ENCODE data around the gene PHKA1. TPM values are rescaled to one million over a fixed set of nuclear protein-coding genes. Genes with fewer than 3 reads are reported as not detected.

The PHKA1 gene
- total RNA-seq, 4 donors from 2014 or later = 1.8 to 4.6 (median 2.4) TPM

DNA sequence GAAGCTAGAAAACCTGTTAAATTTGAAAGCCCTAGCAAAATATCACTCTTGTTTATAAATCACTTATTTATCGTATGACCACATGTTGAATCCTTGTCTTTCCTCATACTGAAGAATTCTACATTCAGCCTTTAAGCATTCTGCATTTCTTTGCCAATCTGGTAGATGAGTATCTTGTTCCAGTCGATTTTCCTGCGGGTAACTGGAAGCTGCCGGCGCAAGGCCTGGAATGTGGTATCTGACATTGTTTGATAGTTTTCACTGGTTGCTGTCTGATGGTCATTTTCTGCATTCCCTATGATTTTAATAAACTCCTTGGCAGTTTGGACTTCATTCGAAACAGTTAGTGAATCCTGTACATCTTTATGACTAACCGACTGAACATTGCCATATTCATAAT is 13.7 kb upstream of the PHKA1 start:
- Histone ChIP-seq H3K9me3 (no peaks in the 10 kb centered on the region), H3K27ac (no peak overlapping the region), H3K27me3 (no peaks in the 10 kb centered on the region), H3K36me3 (no peaks in the 10 kb centered on the region), H3K4me1 (no peaks in the 10 kb centered on the region), H3K4me3 (no peak overlapping the region)
- 87 to 94% methylated on average over 5 to 7 of the region's 7 CpGs for WGBS, 2 donors (ENCODE audit: low coverage in 1 of 2)
- in situ Hi-C loops (cut with MboI; ENCODE audit: low pct_ligation_motif_present in 1 of 4, low pct_unique_long_range_greater_than_20kb in 1 of 4, low sequenced_read_pairs in 3 of 4) = no loop called here
- TF ChIP-seq EP300 (IDR thresholded peaks at IDR 0.05; ENCODE audit: low read depth) (no peak), POLR2AphosphoS5 (IDR thresholded peaks at IDR 0.05) (no peak), CTCF (IDR thresholded peaks at IDR 0.05) (no peak), POLR2A (IDR thresholded peaks at IDR 0.05) (no peak)
- intact Hi-C loops (cut with DNase I; ENCODE audit: low total_unique reads) = no loop called here
- DNase-seq = no peak

DNA sequence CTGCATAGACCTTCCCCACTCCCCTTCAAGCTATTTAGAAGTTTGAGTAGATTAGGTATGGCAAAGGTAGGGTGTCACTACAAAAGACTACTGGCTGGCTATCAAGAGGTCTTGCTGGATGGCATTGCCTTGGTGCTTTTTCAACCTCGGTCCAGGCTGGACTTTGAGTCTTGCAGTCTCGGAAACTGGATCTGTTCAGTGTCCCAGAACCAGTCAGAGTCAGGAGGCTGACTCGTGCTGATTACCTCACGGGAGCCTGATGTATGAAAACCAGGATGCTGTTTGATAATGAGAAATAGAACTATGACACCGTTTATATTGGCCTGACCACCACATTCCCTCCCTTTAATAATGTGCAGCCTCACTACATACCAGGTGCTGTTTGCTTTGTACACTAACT is 2.7 kb upstream of the PHKA1 start:
- WGBS, 2 donors (ENCODE audit: low coverage in 1 of 2) = 66% methylated on average over 5 of the region's 5 CpGs; no CpG with 5 or more reads in 1 of the 2 donors
- intact Hi-C loops (cut with DNase I; ENCODE audit: low total_unique reads) = no loop called here
- Histone ChIP-seq H3K36me3 (no peaks in the 10 kb centered on the region), H3K9me3 (no peaks in the 10 kb centered on the region), H3K27ac (no peak overlapping the region), H3K4me3 (no peak overlapping the region), H3K27me3 (no peaks in the 10 kb centered on the region), H3K4me1 (no peaks in the 10 kb centered on the region)
- in situ Hi-C loops (cut with MboI; ENCODE audit: low pct_ligation_motif_present in 1 of 4, low pct_unique_long_range_greater_than_20kb in 1 of 4, low sequenced_read_pairs in 3 of 4) = no loop called here
- TF ChIP-seq POLR2AphosphoS5 (IDR thresholded peaks at IDR 0.05) (no peak), CTCF (IDR thresholded peaks at IDR 0.05) (no peak), POLR2A (IDR thresholded peaks at IDR 0.05) (no peak), EP300 (IDR thresholded peaks at IDR 0.05; ENCODE audit: low read depth) (no peak)
- no peak for DNase-seq

DNA sequence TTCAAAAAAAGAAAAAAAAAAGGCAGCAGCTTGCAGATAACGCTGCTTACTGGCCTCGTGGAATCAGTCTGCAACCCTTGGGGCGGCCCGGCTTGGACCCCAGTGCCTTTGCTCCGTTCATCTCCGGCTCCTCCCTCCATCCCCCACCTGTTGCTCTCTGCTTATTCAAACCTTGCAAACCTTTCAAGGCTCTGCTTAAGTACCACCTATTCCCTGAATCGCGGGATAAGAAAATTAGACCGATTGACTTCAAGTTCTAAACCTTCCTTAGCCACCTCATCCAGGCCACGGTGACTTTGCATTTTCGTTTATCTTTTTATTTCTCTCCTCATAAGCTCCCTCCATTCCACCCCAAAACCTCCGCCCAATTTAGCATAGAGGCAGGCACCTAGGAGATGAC is 1.4 kb upstream of the PHKA1 start:
- intact Hi-C loops (cut with DNase I; ENCODE audit: low total_unique reads) (no loop called here), in situ Hi-C loops (cut with MboI; ENCODE audit: low pct_ligation_motif_present in 1 of 4, low pct_unique_long_range_greater_than_20kb in 1 of 4, low sequenced_read_pairs in 3 of 4) (no loop called here)
- H3K27ac ChIP-seq = no peak overlapping the region
- no peaks in the 10 kb centered on the region for H3K36me3 ChIP-seq
- H3K9me3 ChIP-seq = no peaks in the 10 kb centered on the region
- no peaks in the 10 kb centered on the region for H3K27me3 ChIP-seq
- no peak for TF ChIP-seq POLR2A (IDR thresholded peaks at IDR 0.05)
- TF ChIP-seq CTCF (IDR thresholded peaks at IDR 0.05) = no peak
- TF ChIP-seq EP300 (IDR thresholded peaks at IDR 0.05; ENCODE audit: low read depth) = no peak
- no peak for DNase-seq
- H3K4me3 ChIP-seq = no peak overlapping the region
- 83 to 100% methylated on average over 1 to 12 of the region's 12 CpGs for WGBS, 2 donors (ENCODE audit: low coverage in 1 of 2)
- H3K4me1 ChIP-seq = no peaks in the 10 kb centered on the region

DNA sequence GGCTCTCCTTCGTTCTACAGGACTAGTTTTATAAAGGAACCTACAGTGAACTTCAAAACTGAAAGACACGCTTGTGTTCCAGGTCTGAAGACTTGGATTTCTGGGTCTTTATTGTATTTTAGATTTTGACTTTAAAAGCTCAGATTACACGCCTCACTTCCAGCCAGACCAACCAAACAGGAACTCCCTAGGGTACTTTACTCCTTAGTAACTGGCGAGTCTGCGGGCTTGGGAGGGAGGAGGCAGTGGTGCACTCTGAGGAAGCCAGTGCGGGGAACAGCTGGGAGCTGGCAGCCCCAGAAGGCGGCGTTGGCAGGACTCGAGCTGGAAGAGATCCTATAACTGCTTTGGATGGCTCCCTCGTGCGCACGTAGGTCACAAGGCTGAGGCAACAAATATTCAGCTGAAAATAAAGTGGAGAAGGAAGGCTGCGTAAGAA is 391 bp upstream of the PHKA1 start:
- in situ Hi-C loops (cut with MboI; ENCODE audit: low pct_ligation_motif_present in 1 of 4, low pct_unique_long_range_greater_than_20kb in 1 of 4, low sequenced_read_pairs in 3 of 4) (no loop called here), intact Hi-C loops (cut with DNase I; ENCODE audit: low total_unique reads) (no loop called here)
- Histone ChIP-seq H3K27ac (peak overlapping the region; percentile 76 to 84 (median 81)), H3K4me1 (no peaks in the 10 kb centered on the region), H3K36me3 (no peaks in the 10 kb centered on the region), H3K4me3 (peak overlapping the region; percentile 25 to 58 (median 43)), H3K27me3 (no peaks in the 10 kb centered on the region), H3K9me3 (no peaks in the 10 kb centered on the region)
- WGBS, 2 donors (ENCODE audit: low coverage in 1 of 2) = 25% methylated on average over 13 of the region's 13 CpGs; no CpG with 5 or more reads in 1 of the 2 donors
- DNase-seq = peak; percentile 54
- TF ChIP-seq POLR2AphosphoS5 (IDR thresholded peaks at IDR 0.05) (no peak), POLR2A (IDR thresholded peaks at IDR 0.05) (no peak), CTCF (IDR thresholded peaks at IDR 0.05) (no peak), EP300 (IDR thresholded peaks at IDR 0.05; ENCODE audit: low read depth) (no peak)
